Fibroblast of peridontal ligament (primary cell): Measurements from ENCODE around the gene C11orf68.
A peak's percentile ranks its signal among the peaks of the same experiment; 100 is the strongest.

Experiments used
- DNase-seq: peaks from one replicate; pipeline ENCODE4 v3.0.0-alpha.2; 2010; ENCODE audit errors: extremely low read depth

The C11orf68 gene

GRCh38 chr11:65944767-65945166 is 25.9 kb upstream of the C11orf68 start:
- DNase-seq = no peak

- peak; percentile 50 for DNase-seq
These were observed 25.3 kb upstream of the C11orf68 start for GRCh38 chr11:65944191-65944590.

- no peak for DNase-seq
These were observed 23.7 kb upstream of the C11orf68 start for GRCh38 chr11:65942531-65942930.

DNA sequence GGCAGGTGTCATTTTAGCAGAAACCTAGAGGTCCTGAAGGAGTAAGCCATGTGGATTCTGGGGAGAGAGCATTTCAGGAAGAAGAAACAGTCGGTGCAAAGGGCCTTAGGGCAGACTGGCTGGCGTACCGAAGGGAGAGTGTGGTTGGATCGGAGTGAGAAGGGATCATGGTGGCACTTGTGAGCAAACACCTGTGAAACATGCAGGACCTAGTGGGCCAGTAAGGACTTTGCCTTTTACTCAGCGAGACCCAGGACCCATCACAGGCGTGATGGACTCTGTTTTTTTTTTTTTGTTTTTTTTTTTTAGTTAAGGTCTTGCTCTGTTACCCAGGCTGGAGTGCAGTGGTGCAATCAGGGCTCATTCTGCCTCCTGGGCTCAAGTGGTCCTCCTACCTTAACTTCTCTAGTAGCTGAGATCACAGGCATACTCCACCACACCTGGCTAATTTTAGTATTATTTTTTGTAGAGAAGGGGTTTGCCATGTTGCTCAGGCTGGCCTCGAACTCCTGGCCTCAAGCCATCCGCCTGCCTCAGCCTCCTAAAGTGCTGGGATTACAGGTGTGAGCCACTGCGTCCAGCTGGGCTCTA is 23.0 kb upstream of the C11orf68 start:
- no peak for DNase-seq

- no peak for DNase-seq
These were observed 18.9 kb upstream of the C11orf68 start for GRCh38 chr11:65937766-65938165.

DNA sequence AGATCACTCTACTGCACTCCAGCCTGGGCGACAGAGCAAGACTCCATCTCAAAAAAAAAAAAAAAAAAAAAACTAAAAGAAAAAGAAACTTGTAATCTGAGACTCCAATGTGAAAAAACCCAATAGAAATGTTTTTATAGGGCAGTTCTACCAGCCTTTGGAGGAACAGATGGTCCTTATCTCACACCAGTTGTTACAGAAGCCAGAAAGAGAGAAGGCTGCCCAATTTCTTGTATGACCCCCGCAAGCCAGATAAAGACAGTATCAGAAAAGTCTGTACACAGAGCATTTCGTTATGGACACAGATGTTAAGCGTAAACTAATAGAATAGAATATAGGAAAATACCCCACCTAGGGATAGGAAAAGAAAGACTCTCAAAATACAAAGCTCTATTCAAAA is 15.2 kb upstream of the C11orf68 start:
- peak; percentile 40 for DNase-seq

DNA sequence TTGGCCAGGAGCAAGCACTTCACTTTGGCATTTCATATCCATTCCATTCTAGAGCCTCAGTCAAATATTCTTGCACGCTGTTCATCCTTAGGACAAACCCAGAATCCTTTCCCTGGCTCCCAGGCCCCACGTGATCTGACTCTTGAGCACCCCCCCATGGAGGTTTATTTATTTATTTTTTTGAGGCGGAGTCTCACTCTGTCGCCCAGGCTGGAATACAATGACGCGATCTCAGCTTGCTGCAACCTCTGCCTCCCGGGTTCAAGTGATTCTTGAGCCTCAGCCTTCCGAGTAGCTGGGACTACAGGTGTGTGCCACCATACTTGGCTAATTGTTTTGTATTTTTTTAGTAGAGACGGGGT is 13.7 kb upstream of the C11orf68 start:
- DNase-seq = peak; percentile 21

- DNase-seq = no peak
These were observed 13.1 kb upstream of the C11orf68 start for GRCh38 chr11:65931773-65932557.

GRCh38 chr11:65928667-65929066 is 9.8 kb upstream of the C11orf68 start:
- DNase-seq = no peak

GRCh38 chr11:65927904-65928397 is 9.1 kb upstream of the C11orf68 start:
- DNase-seq = peak; percentile 70

GRCh38 chr11:65925397-65925796 is 6.5 kb upstream of the C11orf68 start:
- DNase-seq = no peak

GRCh38 chr11:65922565-65922964 is 3.7 kb upstream of the C11orf68 start:
- DNase-seq = no peak

GRCh38 chr11:65921876-65922275 is 3.0 kb upstream of the C11orf68 start:
- no peak for DNase-seq

DNA sequence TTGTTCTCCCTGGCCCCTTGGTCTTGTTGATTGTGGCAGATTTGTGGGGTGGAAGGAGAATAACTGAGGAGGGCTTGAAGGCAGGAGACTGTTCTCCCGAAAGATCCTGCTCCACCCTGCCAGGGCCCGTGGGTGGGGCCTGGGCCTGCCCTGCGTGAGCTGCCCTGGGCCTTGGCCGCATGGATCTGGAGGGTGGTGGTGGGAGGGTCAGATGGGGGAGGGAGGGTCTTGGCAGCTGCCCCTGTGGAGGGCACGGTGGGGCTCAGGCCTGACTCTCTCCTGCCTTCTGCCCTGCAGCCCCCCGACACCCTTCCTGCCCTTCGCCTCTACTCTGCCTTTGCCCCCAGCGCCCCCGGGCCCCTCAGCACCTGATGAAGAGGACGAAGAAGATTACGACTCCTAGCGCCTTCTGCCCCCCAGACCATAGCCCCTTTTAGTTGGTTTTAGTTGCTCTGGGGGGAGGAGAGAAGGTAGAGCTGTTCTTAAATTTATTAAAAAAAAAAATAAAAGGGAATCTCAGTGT is 2.2 kb upstream of the C11orf68 start:
- DNase-seq = no peak

GRCh38 chr11:65920372-65920802 is 1.5 kb upstream of the C11orf68 start:
- no peak for DNase-seq

GRCh38 chr11:65919573-65920371 is 910 bp upstream of the C11orf68 start:
- DNase-seq = no peak

- DNase-seq = peak; percentile 96
These were observed 295 bp upstream of the C11orf68 start, which contains the start of gene DRAP1 for GRCh38 chr11:65919141-65919572. Gene DRAP1, plus strand, starts transcription at chr11:65919426. Its CDS starts 76 bp downstream, at chr11:65919502.

DNA sequence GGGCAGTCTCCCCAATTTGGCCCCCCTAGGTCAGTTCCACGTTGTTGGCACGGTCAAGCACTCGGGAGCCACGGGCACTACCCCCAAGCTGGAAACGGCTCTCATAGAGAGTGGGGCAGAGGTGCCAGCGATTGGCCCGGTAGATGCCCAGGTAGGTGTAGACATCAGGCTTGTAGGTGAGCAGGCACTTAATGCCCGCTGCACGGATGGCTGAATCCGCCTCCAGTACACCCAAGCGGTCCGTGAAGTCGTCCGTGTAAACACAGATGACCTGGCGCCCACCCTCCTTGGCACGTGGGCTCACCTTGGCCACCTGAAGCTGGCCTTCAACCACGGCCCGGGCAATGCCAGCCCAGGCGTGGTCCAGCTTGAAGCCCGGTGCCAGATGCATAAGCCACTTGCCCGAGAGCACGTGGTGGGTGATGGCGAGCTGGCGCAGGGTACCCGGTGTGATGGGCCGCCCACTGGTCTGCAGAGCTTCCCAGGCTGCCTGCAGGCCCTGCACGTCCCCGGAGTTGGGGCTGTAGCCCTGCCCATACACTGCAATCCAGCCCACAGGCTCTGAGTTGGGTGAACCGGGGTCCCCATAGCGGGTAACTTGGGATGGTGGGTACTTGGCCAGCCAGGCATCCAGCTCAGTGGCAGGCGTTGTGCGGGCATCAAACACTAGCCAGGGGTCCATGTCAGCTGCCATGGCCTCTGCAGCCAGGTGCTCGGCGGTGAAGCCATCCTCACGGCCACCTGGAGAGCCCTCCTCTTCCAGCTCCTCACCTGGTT is 1.2 kb downstream of the C11orf68 start:
- no peak for DNase-seq

- no peak for DNase-seq
These were observed 1.8 kb downstream of the C11orf68 start for GRCh38 chr11:65917077-65917433.

DNA sequence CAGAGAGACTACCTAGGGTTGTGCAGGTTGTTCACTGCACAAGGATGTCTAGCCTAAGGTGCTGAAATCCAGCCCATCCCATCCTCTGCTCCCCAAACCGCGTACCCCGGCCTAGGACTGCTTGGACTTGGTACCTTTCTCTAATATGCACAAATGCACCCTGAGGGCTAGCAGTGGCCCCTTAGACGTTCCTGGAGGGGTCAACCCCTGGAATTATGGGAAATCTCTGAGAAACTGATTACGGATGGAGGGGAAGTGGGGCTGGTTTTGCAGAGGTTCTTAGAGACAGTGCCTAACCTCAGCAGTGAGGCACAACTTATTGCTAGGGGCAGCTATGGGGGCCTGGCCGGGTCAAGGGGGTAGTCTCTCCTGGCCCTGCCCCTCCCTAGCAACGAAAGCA is 2.5 kb downstream of the C11orf68 start:
- DNase-seq = no peak

- peak; percentile 96 for DNase-seq
These were observed 3.0 kb downstream of the C11orf68 start for GRCh38 chr11:65915821-65916251.
